ENCODE measurements around the gene EPN2.

Gene EPN2

GRCh38 chr17:19332371-19333131 is 95.4 kb downstream of the EPN2 start:
- no peak for FAIRE-seq

- no peak for FAIRE-seq
Measured at GRCh38 chr17:19333132-19333440, 95.9 kb downstream of the EPN2 start.

GRCh38 chr17:19333736-19334290 is 96.6 kb downstream of the EPN2 start:
- FAIRE-seq: no peak

GRCh38 chr17:19334331-19334730 is 97.2 kb downstream of the EPN2 start:
- FAIRE-seq: no peak

- no peak for FAIRE-seq
Measured at GRCh38 chr17:19335951-19336631, 98.9 kb downstream of the EPN2 start.

GRCh38 chr17:19336938-19337711 is 100.0 kb downstream of the EPN2 start:
- no peak for FAIRE-seq

GRCh38 chr17:19337712-19338023 is 100.5 kb downstream of the EPN2 start:
- no peak for FAIRE-seq

- FAIRE-seq: no peak
Measured at GRCh38 chr17:19338031-19338990, 101.1 kb downstream of the EPN2 start.

GRCh38 chr17:19339341-19339815 is 102.2 kb downstream of the EPN2 start:
- no peak for FAIRE-seq

- no peak for FAIRE-seq
Measured at GRCh38 chr17:19341211-19341631, 104.1 kb downstream of the EPN2 start.

- FAIRE-seq: no peak
Measured at GRCh38 chr17:19341641-19342610, 104.8 kb downstream of the EPN2 start.

- FAIRE-seq: no peak
Measured at GRCh38 chr17:19342611-19343255, 105.6 kb downstream of the EPN2 start.

- FAIRE-seq: no peak
Measured at GRCh38 chr17:19343256-19343630, 106.1 kb downstream of the EPN2 start.

GRCh38 chr17:19343671-19344151 is 106.5 kb downstream of the EPN2 start:
- FAIRE-seq: no peak

- no peak for FAIRE-seq
Measured at GRCh38 chr17:19344311-19345066, 107.3 kb downstream of the EPN2 start.

- no peak for FAIRE-seq
Measured at GRCh38 chr17:19345067-19345460, 107.9 kb downstream of the EPN2 start.

- no peak for FAIRE-seq
Measured at GRCh38 chr17:19345486-19346350, 108.6 kb downstream of the EPN2 start.

All from A204.1 (cell line).